ENCODE data around the gene TOP2B. TPM values are rescaled to one million over a fixed set of nuclear protein-coding genes. Genes with fewer than 3 reads are reported as not detected.

Gene TOP2B
- total RNA-seq, 6 experiments from 2014 or later, result 26.3 to 42.3 (median 33.5) TPM

DNA sequence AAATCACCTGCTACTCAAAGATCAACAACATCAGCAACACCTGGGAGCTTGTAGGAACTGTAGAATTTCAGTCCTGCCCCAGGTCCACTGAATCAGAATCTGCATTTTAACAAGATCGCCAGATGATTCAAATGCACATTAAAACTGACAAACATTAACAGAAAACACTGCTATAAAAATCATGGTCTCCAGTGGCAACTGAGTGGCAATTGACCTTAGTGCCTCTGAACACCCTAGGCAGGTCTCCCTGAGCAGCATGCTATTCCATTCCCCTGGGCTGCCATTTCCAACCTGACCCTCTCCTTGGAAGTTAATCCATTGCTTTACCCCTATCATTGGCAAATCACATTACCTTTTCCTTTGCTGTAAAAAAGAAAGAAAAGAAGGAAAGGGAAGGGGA lies 23.0 kb upstream of the TOP2B start:
- Histone ChIP-seq H3K27me3 (no peaks in the 10 kb centered on the region), H3K27ac (no peak overlapping the region), H3K4me3 (no peak overlapping the region), H3K36me3 (no peaks in the 10 kb centered on the region), H3K9me3 (no peaks in the 10 kb centered on the region), H3K4me1 (no peaks in the 10 kb centered on the region)
- intact Hi-C loops (cut with DNase I), result no loop called here
- WGBS (ENCODE audit: insufficient coverage, low coverage, low lambda C conversion rate, missing lambda C conversion rate), result 86% methylated on average over 1 of the region's 1 CpG
- DNase-seq (no peak), ATAC-seq (no peak)
- TF ChIP-seq POLR2A (IDR thresholded peaks at IDR 0.05), result no peak
- TF ChIP-seq, protein P1, sequence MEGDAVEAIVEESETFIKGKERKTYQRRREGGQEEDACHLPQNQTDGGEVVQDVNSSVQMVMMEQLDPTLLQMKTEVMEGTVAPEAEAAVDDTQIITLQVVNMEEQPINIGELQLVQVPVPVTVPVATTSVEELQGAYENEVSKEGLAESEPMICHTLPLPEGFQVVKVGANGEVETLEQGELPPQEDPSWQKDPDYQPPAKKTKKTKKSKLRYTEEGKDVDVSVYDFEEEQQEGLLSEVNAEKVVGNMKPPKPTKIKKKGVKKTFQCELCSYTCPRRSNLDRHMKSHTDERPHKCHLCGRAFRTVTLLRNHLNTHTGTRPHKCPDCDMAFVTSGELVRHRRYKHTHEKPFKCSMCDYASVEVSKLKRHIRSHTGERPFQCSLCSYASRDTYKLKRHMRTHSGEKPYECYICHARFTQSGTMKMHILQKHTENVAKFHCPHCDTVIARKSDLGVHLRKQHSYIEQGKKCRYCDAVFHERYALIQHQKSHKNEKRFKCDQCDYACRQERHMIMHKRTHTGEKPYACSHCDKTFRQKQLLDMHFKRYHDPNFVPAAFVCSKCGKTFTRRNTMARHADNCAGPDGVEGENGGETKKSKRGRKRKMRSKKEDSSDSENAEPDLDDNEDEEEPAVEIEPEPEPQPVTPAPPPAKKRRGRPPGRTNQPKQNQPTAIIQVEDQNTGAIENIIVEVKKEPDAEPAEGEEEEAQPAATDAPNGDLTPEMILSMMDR (IDR thresholded peaks at IDR 0.05), result no peak

DNA sequence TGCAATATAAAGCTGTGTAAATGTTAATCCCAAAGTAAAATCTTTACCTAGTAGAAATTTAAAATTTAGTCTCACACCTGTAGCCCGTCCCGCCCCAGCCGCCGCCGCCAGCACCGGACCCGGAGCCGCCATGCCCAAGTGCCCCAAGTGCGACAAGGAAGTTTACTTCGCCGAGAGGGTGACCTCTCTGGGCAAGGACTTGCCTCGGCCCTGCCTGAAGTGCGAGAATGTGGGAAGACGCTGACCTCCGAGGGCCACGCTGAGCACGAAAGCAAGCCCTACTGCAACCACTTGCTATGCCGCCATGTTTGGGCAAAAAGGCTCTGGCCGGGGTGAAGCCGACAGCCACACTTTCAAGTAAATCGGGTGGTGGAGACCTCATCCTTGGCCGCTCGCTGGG lies 22.1 kb upstream of the TOP2B start:
- Histone ChIP-seq H3K4me3 (no peak overlapping the region), H3K9me3 (no peaks in the 10 kb centered on the region), H3K27me3 (no peaks in the 10 kb centered on the region), H3K36me3 (no peaks in the 10 kb centered on the region), H3K27ac (no peak overlapping the region), H3K4me1 (no peaks in the 10 kb centered on the region)
- 90% methylated on average over 17 of the region's 23 CpGs for WGBS (ENCODE audit: insufficient coverage, low coverage, low lambda C conversion rate, missing lambda C conversion rate)
- intact Hi-C loops (cut with DNase I), result no loop called here
- ATAC-seq, result no peak
- TF ChIP-seq, protein P1 (IDR thresholded peaks at IDR 0.05), result no peak
- no peak for TF ChIP-seq POLR2A (IDR thresholded peaks at IDR 0.05)
- DNase-seq, result no peak

DNA sequence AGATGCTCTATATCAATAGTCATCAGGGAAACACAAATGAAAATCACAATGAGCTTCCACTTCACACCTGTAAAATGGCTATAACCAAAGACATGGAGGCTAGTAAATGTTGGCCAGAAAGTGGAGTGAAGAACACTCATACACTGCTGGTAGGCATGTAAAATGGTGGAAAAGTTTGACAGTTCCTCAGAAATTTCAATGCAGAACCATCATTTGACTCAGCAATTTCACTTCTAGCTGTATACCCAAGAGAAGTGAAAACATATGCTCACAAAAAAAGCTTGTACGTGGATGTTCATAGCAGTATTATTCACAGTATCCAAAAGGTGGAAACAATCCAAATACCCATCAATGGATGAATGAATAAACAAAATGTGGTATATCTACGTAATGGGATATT lies 19.2 kb upstream of the TOP2B start:
- Histone ChIP-seq H3K9me3 (no peaks in the 10 kb centered on the region), H3K27me3 (no peaks in the 10 kb centered on the region), H3K27ac (no peak overlapping the region), H3K36me3 (no peaks in the 10 kb centered on the region), H3K4me1 (no peaks in the 10 kb centered on the region), H3K4me3 (no peak overlapping the region)
- 74% methylated on average over 2 of the region's 2 CpGs for WGBS (ENCODE audit: insufficient coverage, low coverage, low lambda C conversion rate, missing lambda C conversion rate)
- DNase-seq (no peak), ATAC-seq (no peak)
- intact Hi-C loops (cut with DNase I), result no loop called here
- TF ChIP-seq POLR2A (IDR thresholded peaks at IDR 0.05), result no peak
- TF ChIP-seq, protein P1 (IDR thresholded peaks at IDR 0.05), result no peak

DNA sequence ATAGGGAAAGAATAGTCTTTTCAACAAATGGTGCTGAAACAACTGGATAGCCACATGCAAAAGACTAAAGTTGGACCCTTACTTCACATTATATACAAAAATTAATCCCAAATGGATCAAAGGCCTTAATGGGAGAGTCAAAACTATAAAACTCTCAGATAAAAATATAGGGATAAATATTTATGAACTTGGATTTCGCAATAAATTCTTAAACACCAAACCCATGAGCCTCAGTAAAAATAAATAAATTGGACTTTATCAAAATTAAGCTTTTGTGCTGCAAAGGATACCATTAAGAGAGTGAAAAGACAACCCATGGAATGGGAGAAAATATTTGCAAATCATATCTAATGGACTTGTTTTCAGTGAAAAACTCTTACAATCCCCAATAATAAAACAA lies 18.7 kb upstream of the TOP2B start:
- TF ChIP-seq POLR2A (IDR thresholded peaks at IDR 0.05), result no peak
- TF ChIP-seq, protein P1 (IDR thresholded peaks at IDR 0.05), result no peak
- intact Hi-C loops (cut with DNase I), result no loop called here
- DNase-seq, result no peak

More for the DNA sequence above, 18.7 kb upstream of the TOP2B start:
- 93% methylated on average over 1 of the region's 1 CpG for WGBS (ENCODE audit: insufficient coverage, low coverage, low lambda C conversion rate, missing lambda C conversion rate)
- H3K4me3 ChIP-seq, result no peak overlapping the region
- H3K4me1 ChIP-seq, result no peaks in the 10 kb centered on the region
- no peaks in the 10 kb centered on the region for H3K9me3 ChIP-seq
- no peaks in the 10 kb centered on the region for H3K36me3 ChIP-seq
- H3K27ac ChIP-seq, result no peak overlapping the region
- no peak for ATAC-seq
- H3K27me3 ChIP-seq, result no peaks in the 10 kb centered on the region
